GM10266 (cell line): Measurements from ENCODE around the gene CBX6.

Experiments
- DNase-seq: peaks from one replicate; pipeline ENCODE4 v3.0.0; 2012; ENCODE audit errors: extremely low spot score
- CTCF ChIP-seq: IDR thresholded peaks from 2 replicates; pipeline ENCODE4 v1.5.1; 2012; ENCODE audit warnings: mild to moderate bottlenecking, low read depth; ENCODE audit not compliant: control insufficient read depth, insufficient read depth; ENCODE audit errors: missing control alignments

CBX6 gene

GRCh38 chr22:38868886-38869381 lies 3.1 kb downstream of the CBX6 start:
- peak; percentile 91 for DNase-seq
- TF ChIP-seq CTCF, result peak; percentile 93

DNA sequence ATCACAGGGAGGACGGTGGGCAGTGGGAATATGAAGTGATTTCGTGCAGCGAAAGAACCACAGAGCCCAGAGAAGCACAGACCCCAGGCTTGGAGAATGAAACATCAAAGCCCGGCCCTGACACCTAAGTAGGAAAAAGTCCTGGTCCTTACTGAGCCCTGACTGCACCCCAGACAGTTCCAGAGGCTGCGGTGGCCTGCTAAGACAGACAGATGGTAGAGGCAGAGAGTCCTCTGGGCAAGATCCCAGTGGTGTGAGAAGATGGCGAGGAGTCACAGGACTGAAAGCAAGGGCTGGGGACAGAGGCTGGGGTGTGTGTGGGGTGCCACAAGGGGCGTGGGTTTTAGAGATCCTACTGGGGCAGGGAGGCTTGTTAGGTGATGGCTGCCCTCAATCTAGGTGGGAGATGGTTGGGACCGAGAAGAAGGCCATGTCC lies 3.7 kb downstream of the CBX6 start:
- no peak for TF ChIP-seq CTCF

DNA sequence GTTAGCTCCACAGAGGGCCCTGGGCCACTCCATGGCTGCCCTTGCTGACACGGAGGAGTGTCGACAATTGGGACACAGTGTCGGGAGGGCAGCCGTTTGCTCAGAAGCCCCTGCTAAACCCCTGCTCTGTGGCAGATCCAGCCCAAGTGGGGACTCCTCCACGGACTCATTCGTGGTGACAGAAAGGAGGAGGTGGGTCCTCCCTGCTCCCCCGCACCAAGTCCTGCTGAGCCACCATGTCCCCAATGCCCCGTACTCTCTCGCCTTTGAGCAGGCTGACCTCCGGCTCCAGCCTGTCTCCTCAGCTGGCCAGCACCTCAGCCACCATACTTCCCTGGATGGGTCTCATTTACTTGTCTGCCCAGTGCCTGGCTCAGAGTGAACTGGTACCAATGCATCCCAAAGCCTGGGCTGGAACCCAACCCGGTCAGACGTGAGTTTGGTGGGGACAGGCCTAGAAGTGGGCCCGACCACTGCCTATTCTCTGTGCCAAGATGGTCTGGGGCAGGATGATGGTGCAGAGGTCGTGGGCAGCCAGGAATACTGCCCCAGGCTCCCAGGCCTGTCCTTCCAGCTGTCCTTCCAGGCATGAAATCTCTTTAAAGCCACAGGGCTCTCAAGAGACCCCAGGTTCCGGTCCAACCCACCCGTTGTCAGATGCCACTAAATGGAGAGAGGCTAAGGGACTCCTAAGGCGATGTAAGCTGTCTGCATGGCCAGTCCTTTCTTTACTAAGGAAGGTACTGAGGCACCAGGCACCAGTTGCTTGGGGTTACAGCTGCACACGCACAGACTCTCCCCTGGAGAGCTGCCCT lies 4.3 kb downstream of the CBX6 start:
- no peak for DNase-seq
- no peak for TF ChIP-seq CTCF

More for the DNA sequence above, 3.7 kb downstream of the CBX6 start:
- DNase-seq, result no peak

- DNase-seq, result no peak
- TF ChIP-seq CTCF, result no peak
Observed at GRCh38 chr22:38867124-38867455, 4.9 kb downstream of the CBX6 start.

DNA sequence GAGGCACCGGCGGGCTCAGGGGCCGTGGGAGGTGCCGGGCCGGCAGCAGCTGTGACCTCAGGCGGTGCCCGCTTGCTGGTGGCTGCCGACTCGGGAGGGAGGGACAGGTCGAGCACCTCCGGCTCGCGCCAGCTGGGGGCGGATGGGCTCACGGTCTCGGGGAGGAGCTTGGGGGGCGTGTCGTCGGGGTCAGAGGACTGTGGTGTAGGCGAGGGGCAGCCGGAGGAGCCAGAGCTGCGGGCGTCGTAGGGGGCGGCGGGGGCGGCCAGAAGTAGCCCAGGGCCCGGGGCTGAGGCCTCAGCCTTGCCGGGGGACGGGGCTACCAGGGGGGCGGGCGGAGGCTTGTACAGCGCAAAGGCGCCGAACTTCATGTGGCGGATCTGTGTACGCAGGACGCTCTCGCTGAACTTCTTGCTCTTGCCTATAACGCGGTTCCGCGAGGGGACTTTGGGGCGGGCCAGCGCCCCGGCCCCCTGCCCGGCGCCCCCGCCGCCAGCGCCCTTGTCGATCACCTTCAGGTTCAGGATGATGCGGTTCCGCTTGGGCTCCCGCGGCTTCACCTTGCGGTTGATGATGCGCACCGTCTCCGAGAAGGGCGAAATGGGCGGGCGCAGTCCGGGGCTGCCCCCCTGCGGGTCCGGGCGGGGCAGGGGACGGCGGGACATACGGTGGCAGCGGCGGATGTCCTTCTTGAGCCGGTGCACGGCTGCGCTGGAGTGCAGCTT lies 5.5 kb downstream of the CBX6 start:
- TF ChIP-seq CTCF, result no peak
- DNase-seq, result no peak

GRCh38 chr22:38866024-38866398 lies 6.0 kb downstream of the CBX6 start:
- DNase-seq, result no peak
- TF ChIP-seq CTCF, result no peak
